Skeletal muscle cell (primary cell): ENCODE data around the gene SSBP3.
"Not testable (repeated sequence)": the region's sequence is repeated elsewhere in the genome, so short reads cannot be mapped to it uniquely, and the experiment has no call there.

Experiments
- DNase-seq: peaks from one replicate; pipeline ENCODE4 v3.0.0-alpha.2; 2010; ENCODE audit warnings: low read depth
- H3K4me3 ChIP-seq: 2 replicates; pipeline ENCODE4 v1.5.1; 2011; ENCODE audit warnings: low read depth, mild to moderate bottlenecking, control low read depth, low read length, moderate library complexity

Gene SSBP3

DNA sequence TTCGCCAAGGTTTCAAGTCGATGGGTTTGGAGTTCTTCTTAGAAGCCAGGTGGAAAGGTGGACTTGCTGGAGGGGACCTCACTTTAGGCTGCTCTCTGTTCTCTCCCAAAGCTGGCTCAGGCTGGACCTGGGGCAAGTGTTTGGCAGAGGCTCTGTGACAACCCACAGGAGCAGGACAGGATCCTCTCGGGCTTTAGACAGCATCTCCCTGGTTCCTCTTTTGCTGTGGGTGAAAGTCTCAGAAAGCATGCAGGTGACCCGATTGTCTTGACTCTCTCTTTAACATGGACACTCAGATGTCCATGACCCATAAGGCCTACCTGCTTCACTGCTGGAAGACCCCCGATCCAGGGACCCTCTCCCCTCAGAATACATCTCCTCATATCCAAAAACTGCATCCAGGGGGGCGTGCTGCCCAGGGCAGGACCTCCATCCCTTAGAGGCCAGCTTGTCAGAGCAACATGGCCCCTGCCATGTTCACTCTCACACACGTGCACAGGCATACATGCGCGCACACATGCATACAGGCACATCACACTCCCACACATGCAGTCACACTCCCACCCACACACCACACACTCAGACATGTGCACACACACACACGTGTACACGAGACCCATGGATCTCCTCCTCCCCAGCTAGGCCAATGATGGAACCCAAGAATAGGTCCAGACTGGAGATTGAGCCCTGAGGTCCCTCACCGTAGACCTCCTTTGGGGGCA, 184.9 kb downstream of the SSBP3 start:
- no peak overlapping the region for H3K4me3 ChIP-seq
- no peak for DNase-seq

DNA sequence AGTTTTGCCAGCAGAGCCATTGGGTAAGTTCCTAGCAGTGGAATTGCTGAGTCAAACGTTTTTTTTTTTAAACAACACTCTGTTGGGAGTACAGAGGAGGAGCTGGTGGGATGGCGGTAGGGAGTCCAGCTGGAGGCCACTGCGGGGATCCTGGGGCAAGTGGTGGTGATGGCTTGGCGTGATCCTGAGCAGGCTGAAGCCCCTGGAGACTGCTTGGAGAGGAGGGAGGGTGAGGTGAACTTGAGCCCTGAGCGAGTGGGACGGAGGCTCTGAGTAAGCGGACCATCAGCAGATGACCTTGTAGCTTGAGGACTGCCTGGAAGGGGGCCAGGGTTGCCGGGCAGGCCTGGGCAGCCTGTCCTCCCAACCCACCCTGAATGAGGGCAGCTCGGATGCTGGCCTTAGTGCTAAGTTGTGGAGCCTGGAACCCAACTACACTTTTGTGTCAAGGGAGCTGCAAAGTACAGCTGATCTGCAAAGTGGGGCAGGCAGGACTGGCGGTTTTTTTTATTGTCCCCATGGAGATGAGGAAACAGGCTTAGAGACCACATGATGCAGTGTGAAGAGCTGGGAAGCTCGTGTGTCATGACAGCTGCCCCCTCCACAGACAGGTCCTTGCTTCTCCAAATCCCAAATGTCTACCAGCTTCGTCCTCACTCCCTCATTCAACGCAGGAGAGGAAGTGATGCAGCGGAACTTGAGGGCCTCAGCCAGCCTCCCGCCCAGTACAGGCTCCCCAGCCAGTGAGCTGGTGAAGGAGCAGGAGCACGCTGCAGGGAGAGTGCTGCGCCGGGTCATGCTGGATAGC, 186.0 kb downstream of the SSBP3 start:
- H3K4me3 ChIP-seq = no peak overlapping the region

DNA sequence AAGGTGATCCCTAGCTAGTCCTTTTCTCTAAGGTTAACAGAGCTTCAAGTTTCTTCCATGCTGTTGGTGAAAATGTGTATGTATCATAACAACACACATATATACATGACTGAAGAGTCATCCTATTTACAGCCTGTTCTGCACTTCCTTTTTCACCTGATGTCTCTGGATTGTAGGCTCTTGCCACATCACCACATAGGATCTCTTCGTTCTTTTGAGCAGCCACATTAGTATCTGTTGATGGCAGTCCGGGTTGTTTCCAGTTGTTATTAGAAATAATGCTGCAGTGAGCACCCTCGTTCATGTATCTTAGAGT, 186.5 kb downstream of the SSBP3 start:
- H3K4me3 ChIP-seq = no peak overlapping the region
- DNase-seq = no peak

More for the DNA sequence above, 186.0 kb downstream of the SSBP3 start:
- peak; percentile 64 for DNase-seq

DNA sequence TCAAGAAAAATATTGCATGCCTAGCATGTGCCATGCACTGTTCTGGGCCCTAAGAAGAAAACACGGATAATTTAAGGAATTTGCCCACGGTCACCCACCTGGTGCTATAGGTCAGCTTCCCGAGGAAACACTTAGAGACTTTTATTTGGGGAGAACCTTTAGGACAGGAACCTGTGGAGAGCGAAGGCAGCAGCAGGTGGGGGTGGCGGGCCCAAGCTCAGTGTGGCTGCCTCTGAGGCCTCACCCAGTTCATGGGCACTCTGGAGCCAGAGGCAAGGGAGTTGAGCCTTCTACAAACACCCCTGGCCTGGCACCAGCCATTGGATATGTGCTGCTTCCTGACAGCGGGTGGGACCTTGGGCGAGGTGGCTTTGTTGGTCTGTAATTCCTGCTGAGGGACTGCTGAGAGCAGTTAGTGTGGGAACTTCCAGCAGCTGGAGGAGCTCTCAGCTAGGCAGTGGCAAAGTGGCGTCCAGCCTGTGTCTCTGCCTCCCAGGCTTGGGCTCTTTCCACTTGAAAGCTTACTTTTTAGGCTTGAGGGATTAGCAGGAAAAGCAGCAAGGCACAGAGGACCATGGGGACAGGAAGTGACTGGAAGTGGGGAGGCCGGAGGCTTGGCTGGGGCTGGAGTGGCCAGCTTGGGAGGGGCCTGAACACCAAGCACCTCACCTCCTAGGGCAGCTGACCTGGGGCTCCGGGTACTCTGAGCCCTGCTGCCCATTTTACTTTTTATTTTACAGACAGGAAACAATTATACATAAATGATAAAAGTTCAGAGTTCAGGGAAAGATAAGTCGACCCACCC, 187.1 kb downstream of the SSBP3 start:
- DNase-seq = no peak

DNA sequence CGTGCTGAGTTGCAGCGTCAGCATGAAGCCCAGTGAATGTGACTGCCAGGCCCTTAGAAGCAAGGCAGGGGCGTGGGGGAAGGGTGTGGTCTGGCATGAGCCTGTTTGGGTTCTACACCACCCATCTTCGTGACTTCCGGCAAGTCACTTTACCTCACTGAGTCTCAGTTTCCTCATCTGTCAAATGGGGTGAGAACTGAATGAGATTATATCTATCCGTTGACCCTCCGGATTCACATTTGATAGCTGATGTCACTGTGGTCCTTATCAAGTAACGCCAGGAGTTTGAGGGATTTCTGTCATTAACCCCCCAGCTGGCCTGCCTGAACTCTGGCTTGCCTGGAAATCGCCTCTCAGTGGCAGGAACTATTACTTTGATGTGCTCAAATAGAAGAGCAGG, 190.7 kb downstream of the SSBP3 start:
- no peak for DNase-seq
- no peak overlapping the region for H3K4me3 ChIP-seq

More for the DNA sequence above, 187.1 kb downstream of the SSBP3 start:
- H3K4me3 ChIP-seq = no peak overlapping the region

DNA sequence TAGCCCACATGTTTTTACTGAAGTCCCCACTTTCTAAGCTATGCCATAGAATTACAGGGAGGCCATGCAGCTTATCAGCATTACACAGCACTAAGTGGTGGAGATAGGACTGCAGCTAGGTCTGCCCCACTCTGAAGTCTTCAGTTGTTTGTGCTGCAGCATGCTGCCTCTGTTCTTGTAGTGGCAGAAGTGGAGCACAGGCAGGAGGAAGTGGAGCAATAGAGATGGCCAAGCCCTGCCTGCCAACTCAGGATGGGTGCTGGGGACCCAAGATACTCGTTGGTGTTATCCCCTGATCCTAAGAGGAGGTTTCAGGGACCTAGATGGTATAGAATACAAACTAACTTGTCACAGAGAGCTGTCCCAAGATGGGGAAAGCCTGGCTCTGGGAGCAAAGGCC, 193.3 kb downstream of the SSBP3 start:
- DNase-seq = no peak
- no peak overlapping the region for H3K4me3 ChIP-seq

DNA sequence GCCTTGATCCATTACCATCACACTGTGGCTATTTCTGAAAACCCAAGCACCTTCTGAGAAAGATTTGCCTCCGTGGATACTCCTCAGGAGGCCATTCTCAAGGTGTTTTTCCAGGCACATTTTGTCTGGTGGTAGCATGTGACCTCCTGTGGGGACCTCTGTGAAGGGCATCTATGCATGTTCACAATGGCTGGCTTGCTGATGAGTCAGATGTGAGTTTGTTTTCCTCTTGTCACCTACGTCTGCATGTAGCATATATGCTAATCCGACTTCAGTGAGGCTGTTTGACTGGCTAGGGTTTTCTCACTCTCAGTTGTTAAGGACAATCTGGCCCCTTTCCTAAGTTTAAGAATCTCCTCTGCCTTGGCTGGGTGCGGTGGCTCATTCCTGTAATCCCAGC, 198.3 kb downstream of the SSBP3 start:
- not testable (repeated sequence) for DNase-seq, H3K4me3 ChIP-seq

DNA sequence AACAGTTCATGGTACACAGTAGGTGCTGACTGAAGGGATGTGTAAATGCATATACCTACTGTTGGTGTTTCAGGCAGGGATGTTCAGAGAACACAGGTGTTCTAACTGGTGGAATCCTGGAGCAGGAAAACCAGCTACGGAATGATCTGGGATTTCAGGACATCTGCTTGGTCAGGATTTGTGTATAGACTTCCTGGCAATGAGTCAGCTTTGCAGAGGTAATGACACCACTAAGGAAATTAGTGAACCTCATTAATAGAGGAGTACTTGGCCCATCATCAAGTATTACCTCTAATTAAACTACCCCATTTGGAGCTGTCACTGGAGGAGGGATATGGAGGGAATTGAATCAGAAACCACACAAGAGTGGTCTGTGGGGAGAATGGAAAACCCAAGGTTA, 198.9 kb downstream of the SSBP3 start:
- DNase-seq = no peak

DNA sequence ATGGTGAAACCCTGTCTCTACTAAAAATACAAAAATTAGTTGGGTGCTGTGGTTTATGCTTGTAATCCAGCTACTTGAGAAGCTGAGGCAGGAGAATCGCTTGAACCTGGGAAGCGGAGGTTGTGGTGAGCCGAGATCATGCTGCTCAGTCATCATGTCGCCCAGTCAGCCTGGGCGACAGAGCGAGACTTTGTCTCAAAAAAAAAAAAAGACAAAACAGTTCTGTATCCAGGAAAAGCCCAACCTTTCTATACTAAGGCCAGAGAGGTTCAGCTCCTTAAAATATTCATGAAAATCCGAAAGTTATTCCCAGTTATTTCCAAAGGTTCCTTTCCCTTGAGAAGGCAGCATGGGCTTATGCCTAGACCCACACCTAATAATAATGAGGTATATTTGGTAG, 202.0 kb downstream of the SSBP3 start:
- DNase-seq = no peak
- H3K4me3 ChIP-seq = no peak overlapping the region

More for the DNA sequence above, 198.9 kb downstream of the SSBP3 start:
- no peak overlapping the region for H3K4me3 ChIP-seq

DNA sequence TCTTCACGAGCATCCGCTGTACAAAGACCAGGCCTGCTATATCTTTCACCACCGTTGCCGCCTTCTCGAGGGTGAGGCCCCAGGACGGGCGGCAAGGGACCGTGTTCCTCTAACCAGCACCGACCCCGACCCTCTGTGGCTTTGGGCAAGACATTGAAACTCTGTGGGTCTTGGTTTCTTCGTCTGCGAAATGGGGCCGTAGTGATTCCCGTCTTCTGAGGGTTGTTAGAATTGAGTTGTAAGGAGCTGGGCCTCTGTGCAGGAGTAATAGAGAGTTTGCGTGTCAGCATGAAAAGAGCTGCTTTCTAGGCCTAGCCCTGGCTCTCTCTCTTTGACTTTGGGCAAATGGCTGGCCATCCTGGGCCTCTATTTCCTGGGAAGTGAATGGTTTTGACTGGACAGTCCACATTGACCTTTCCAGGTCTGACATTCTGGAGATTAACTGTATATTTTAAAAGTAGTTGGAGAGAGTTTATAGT, 205.6 kb downstream of the SSBP3 start:
- peak overlapping the region; percentile 95 for H3K4me3 ChIP-seq
- no peak for DNase-seq

DNA sequence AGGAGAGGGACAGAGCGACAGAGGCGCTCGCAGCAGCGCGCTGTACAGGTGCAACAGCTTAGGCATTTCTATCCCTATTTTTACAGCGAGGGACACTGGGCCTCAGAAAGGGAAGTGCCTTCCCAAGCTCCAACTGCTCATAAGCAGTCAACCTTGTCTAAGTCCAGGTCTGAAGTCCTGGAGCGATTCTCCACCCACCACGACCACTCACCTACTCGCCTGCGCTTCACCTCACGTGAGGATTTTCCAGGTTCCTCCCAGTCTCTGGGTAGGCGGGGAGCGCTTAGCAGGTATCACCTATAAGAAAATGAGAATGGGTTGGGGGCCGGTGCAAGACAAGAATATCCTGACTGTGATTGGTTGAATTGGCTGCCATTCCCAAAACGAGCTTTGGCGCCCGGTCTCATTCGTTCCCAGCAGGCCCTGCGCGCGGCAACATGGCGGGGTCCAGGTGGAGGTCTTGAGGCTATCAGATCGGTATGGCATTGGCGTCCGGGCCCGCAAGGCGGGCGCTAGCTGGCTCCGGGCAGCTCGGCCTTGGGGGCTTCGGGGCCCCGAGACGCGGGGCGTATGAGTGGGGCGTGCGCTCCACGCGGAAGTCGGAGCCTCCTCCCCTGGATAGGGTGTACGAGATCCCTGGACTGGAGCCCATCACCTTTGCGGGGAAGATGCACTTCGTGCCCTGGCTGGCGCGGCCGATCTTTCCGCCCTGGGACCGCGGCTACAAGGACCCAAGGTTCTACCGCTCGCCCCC, 206.3 kb downstream of the SSBP3 start, which contains the start of the genes CYB5RL and MRPL37:
Gene CYB5RL (minus strand): TSS at position 266 of the 754 bp plus-strand sequence. CDS start 4,414 bp downstream, outside the sequence.
Gene MRPL37 (plus strand): TSS at position 403 of the 754 bp plus-strand sequence. CDS start 77 bp downstream, at position 480.
- peak; percentile 92 for DNase-seq
- peak within 1 kb of the TSS; percentile 95 for H3K4me3 ChIP-seq

DNA sequence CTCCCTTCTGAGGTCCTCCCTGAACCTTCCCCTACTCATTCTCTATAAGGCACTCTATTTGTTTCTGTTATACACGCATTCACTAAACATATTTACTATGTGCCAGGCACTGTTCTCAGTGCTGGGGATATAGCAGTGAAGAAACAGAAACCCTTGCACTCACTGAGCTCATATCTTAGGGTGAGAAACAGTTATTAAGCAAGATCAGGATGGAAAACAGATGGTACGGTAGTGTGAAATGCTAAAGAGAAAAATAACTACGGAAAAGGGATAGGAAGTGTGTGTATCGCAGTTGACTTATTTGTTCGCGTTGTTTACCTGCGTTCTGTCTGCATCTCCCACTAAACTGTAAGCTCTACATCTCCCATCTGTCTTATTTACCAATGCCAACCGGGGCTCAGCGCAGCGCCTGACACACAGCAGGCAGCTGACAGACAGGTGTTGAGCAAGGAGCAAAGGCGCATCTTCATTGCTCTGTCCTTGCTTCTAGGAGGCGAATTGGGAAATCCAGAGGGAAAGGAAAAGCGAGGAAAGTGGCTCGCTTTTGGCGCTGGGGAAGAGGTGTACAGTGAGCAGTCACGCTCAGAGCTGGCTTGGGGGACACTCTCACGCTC, 206.9 kb downstream of the SSBP3 start:
- peak overlapping the region; percentile 95 for H3K4me3 ChIP-seq
- DNase-seq = no peak

DNA sequence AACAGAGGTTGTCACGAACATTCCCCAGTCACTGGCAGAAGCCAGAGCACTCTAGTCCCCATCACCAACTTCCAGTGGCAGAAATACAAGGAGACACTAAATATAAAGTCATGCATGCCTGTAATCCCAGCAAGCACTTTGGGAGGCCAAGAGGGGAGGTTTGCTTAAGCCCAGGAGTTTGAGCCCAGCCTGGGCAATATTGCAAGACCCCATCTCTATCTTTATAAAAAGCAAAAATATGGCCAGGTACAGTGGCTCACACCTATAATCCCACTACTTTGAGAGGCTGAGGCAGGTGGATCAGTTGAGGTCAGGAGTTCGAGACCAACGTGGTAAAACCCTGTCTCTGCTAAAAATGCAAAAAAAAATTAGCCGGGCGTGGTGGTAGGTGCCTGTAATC, 212.7 kb downstream of the SSBP3 start:
- no peak overlapping the region for H3K4me3 ChIP-seq
- no peak for DNase-seq

DNA sequence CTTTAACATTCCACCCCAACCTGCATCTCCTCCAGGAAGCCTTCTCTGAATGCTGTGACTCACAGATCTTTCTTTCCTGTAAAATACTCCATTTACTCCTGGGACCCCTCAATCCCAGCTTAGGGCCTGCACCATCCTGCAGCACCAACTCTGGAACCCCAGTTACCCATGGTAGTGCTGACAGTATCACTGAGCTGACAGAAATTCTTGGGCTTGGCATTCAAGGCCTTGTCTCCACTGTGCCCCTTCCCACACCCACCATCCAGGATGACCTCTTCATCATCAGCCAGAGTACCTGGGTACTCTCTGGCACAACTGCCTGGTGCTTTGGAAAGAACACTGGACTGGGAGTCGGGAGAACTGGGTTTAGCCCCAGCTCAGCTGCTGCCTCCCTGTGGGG, 214.7 kb downstream of the SSBP3 start:
- H3K4me3 ChIP-seq = no peak overlapping the region
- DNase-seq = no peak

DNA sequence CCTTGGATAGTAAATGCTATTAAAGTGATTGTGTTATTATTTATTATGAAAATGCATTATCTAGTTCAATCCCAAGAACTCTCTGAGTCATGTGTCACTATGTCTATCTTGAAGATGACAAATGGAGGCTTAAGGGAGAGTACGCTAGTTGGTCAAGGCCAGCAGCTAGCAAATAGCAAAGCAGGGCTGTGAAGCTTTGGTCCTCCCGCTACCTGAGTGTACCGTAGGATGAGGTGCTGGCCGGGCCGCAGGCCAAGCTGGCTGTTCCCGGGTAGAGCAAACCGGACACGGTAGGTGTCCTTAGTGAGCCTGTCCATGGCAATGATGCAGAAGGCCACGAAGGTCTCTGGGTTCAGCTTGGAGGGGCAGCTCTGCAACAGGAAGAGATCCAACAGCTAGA, 215.7 kb downstream of the SSBP3 start:
- DNase-seq = no peak
- no peak overlapping the region for H3K4me3 ChIP-seq

DNA sequence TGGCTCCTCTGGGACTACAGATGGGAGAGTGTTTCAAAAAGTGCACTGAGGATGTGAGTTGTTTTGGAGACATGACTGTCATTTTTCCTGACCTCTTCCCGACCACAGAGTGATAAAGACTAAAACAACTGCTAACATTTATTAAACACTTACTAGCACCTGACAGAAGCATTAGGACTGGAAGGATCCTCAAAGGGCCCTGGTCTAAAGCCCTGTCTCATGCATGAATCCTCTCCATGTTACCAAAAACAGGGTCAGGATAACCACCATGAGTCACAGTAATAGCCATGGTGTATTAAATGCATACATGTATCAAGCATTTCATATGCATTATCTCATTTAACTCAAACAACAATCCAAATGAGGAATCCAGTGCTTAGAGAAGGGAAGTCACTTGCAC, 217.9 kb downstream of the SSBP3 start:
- H3K4me3 ChIP-seq = no peak overlapping the region
- DNase-seq = no peak

DNA sequence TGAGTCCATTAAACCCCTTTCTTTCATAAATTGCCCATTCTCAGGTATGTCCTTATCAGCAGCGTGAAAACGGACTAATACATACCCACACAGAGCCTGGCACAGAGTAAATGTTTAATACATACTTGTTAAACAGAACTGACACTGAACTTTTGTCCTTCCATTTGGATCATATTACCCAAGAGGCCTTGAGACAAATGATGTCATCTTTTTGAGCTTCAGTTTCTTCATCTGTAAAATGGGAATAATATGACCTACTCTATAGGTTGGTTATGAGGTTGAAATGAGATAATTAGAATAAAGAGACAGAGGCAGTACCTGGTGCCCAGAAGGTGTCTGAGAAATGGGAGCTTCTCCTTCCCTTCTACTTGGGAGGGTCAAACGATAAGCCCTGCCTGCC, 220.1 kb downstream of the SSBP3 start:
- no peak for DNase-seq

DNA sequence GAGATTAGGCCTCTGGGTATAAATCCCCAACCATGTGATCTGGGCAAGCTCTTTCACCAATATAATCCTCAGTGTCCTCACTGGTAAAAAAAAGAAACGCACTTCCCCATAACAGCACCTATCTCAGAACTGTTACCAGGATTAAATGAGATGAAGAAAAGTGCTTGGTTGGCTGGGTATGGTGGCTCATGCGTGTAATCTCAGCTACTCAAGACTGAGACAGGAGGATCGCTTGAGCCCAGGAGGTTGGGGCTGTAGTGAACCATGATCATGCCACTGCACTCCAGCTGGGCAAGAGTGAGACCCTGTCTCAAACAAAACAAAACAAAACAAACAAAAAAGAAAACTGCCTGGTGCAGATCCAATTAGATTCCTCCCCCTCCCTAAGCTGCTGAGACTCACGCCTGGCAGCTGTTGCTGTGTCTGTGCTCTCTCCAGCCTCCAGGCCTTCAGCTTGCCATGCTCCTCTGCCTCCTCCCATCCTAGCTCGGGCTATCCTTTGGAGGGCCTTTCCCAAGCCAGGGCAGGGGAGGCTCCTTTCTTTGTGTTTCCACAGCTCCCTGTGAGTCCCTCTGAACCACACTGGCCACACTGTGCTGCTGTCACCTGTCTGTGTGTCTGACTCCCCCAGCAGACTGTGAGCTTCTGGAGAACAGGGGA, 225.4 kb downstream of the SSBP3 start:
- no peak for DNase-seq
- no peak overlapping the region for H3K4me3 ChIP-seq

More for the DNA sequence above, 220.1 kb downstream of the SSBP3 start:
- no peak overlapping the region for H3K4me3 ChIP-seq
